HepG2 (cell line): ENCODE measurements around the gene SRF. TPM values are rescaled to one million over a fixed set of nuclear protein-coding genes. Genes with fewer than 3 reads are reported as not detected.

Source experiments
- ATAC-seq: fragments of 200-7000 bp; cut with Tn5 transposase; 3 replicates; pipeline ENCODE4 v1.9.1; 2020; ENCODE audit warnings: mild to moderate bottlenecking, moderate library complexity
- BruUV-seq: library from RNA; stranded (reverse); fragments of 400-500 nt; replicated peaks from 2 replicates; lab custom pipeline; 2021; lab: Mats Ljungman, UMichigan
- CTCF ChIA-PET: fragments of 300-600 bp; formaldehyde crosslinking; extraction: SDS; loops from one replicate; lab custom pipeline; 2021; ENCODE audit warnings: low total read pairs, inconsistent platforms, low intra/inter-chr PET ratio; lab: Yijun Ruan, JAX
- POLR2A ChIA-PET: fragments of 350-600 bp; sonication (Branson Sonifier 250); formaldehyde crosslinking; loops from one replicate; lab custom pipeline; 2020; ENCODE audit warnings: antibody characterized with exemption, inconsistent platforms; lab: Yijun Ruan, JAX
- DNase-seq: peaks from one replicate; pipeline ENCODE4 v3.0.0-alpha.2; 2015; ENCODE audit warnings: low spot score
- FAIRE-seq: peaks from 3 replicates; lab custom pipeline; 2011; peaks lifted over from hg19 to GRCh38; lab: Jason Lieb, UNC
- H2AFZ ChIP-seq: one replicate; pipeline ENCODE4 v1.6.1; 2011; ENCODE audit warnings: low read length, inconsistent platforms
- H3K27ac ChIP-seq: fragments of 300-600 bp; 3 replicates; pipeline ENCODE4 v1.8.0; 2011; ENCODE audit warnings: mixed run types, mild to moderate bottlenecking, mixed read lengths, low read length, inconsistent platforms; ENCODE audit not compliant: insufficient read depth; ENCODE audit errors: extremely low read length
- H3K27me3 ChIP-seq, 2 experiments: fragments of 200-600 bp in 1 of 2; 2 replicates in 1 of 2; 3 replicates in 1 of 2; pipeline versions ENCODE4 v1.6.0 to v1.8.0; 2011; ENCODE audit warnings: low read length in 2 of 2, mild to moderate bottlenecking in 2 of 2, moderate library complexity in 2 of 2, inconsistent platforms in 1 of 2; ENCODE audit not compliant: insufficient read depth in 2 of 2, control insufficient read depth in 1 of 2
- H3K36me3 ChIP-seq, 2 experiments: fragments of 200-600 bp in 1 of 2; replicated peaks in 1 of 2; 2 replicates in 1 of 2; 3 replicates in 1 of 2; pipeline versions ENCODE4 v1.5.1 to v1.8.0; 2011; ENCODE audit warnings: low read length in 2 of 2, inconsistent platforms in 1 of 2; ENCODE audit not compliant: insufficient read depth in 2 of 2, control insufficient read depth in 1 of 2
- H3K4me1 ChIP-seq: 2 replicates; pipeline ENCODE4 v1.5.1; 2012; ENCODE audit warnings: low read length, inconsistent platforms; ENCODE audit not compliant: insufficient read depth
- H3K4me2 ChIP-seq: 2 replicates; pipeline ENCODE4 v1.6.0; 2011; ENCODE audit warnings: low read depth, low read length, inconsistent platforms
- H3K4me3 ChIP-seq, 3 experiments: fragments of 200-600 bp in 1 of 3; sonication (generic), shearing (Covaris generic) in 1 of 3; replicated peaks in 1 of 3; 2 replicates each; pipeline ENCODE4 v1.5.1; 2011 to 2016; ENCODE audit warnings: low read length in 3 of 3, inconsistent platforms in 2 of 3, low read depth in 2 of 3, mild to moderate bottlenecking in 2 of 3, control low read depth in 1 of 3, mixed read lengths in 1 of 3; ENCODE audit not compliant: insufficient read depth in 1 of 3
- H3K79me2 ChIP-seq: one replicate; pipeline ENCODE4 v1.6.1; 2011; ENCODE audit warnings: low read length, inconsistent platforms; ENCODE audit not compliant: insufficient read depth
- H3K9ac ChIP-seq: 2 replicates; pipeline ENCODE4 v1.6.0; 2011; ENCODE audit warnings: mild to moderate bottlenecking, low read depth, low read length, inconsistent platforms; ENCODE audit not compliant: insufficient read depth
- H3K9me3 ChIP-seq: 2 replicates; pipeline ENCODE4 v1.5.1; 2012; ENCODE audit warnings: mild to moderate bottlenecking, low read length
- H4K20me1 ChIP-seq: 2 replicates; pipeline ENCODE4 v1.6.0; 2011; ENCODE audit warnings: inconsistent platforms, mild to moderate bottlenecking, low read length, moderate library complexity; ENCODE audit not compliant: insufficient read depth
- AGO1 ChIP-seq: fragments of 200-400 bp; formaldehyde crosslinking; IDR thresholded peaks from 2 replicates; pipeline ENCODE4 v1.6.1; 2017; ENCODE audit warnings: mild to moderate bottlenecking, low read depth, low read length, moderate library complexity; ENCODE audit not compliant: poor library complexity, severe bottlenecking
- CBX5 ChIP-seq: sonication (generic); formaldehyde crosslinking; IDR thresholded peaks from 2 replicates; pipeline ENCODE4 v1.4.0; 2020; ENCODE audit warnings: missing genetic modification reagents, borderline replicate concordance
- EP300 ChIP-seq, 3 experiments: sonication (generic) in 1 of 3; formaldehyde crosslinking in 1 of 3; IDR thresholded peaks; 2 replicates each; pipeline versions ENCODE4 v1.5.1 to v1.6.1; 2011 to 2020; ENCODE audit warnings: low read depth in 2 of 3, low read length in 2 of 3, borderline replicate concordance in 1 of 3, improper control_type of control experiment in 1 of 3, mild to moderate bottlenecking in 1 of 3, missing genetic modification reagents in 1 of 3, moderate library complexity in 1 of 3
- HOXA3 ChIP-seq: sonication (generic); formaldehyde crosslinking; IDR thresholded peaks from 2 replicates; pipeline ENCODE4 v1.5.0; 2020; ENCODE audit warnings: missing genetic modification reagents
- MTA1 ChIP-seq: sonication (generic); formaldehyde crosslinking; IDR thresholded peaks from 2 replicates; pipeline ENCODE4 v1.4.0; 2020; ENCODE audit warnings: missing genetic modification reagents, mild to moderate bottlenecking, borderline replicate concordance
- NCOR1 ChIP-seq: fragments of 200-600 bp; sonication (generic); IDR thresholded peaks from 2 replicates; pipeline ENCODE4 v1.7.0; 2017; ENCODE audit warnings: antibody characterized with exemption, low read length, borderline replicate concordance
- PCBP1 ChIP-seq: fragments of 200-400 bp; formaldehyde crosslinking; IDR thresholded peaks from 2 replicates; pipeline ENCODE4 v1.6.1; 2017; ENCODE audit warnings: mild to moderate bottlenecking, low read depth, low read length, borderline replicate concordance
- RBFOX2 ChIP-seq: fragments of 200-400 bp; formaldehyde crosslinking; IDR thresholded peaks from 2 replicates; pipeline ENCODE4 v1.6.1; 2017; ENCODE audit warnings: low read depth, mild to moderate bottlenecking, low read length
- RCOR2 ChIP-seq: IDR thresholded peaks from 2 replicates; pipeline ENCODE4 v1.6.1; 2016; ENCODE audit warnings: missing biosample characterization, missing genetic modification reagents
- SIX1 ChIP-seq: sonication (generic); formaldehyde crosslinking; IDR thresholded peaks from 2 replicates; pipeline ENCODE4 v1.4.0; 2020; ENCODE audit warnings: missing genetic modification reagents, borderline replicate concordance
- SP140L ChIP-seq: sonication (generic); formaldehyde crosslinking; IDR thresholded peaks from 2 replicates; pipeline ENCODE4 v1.4.0; 2020; ENCODE audit warnings: missing genetic modification reagents, borderline replicate concordance
- ZNF12 ChIP-seq: sonication (generic); formaldehyde crosslinking; IDR thresholded peaks from 2 replicates; pipeline ENCODE4 v1.5.0; 2020; ENCODE audit warnings: missing genetic modification reagents
- ZNF180 ChIP-seq: sonication (generic); formaldehyde crosslinking; IDR thresholded peaks from 2 replicates; pipeline ENCODE4 v1.4.0; 2020; ENCODE audit warnings: low read depth, missing genetic modification reagents, borderline replicate concordance
- ZNF264 ChIP-seq: sonication (generic); formaldehyde crosslinking; IDR thresholded peaks from 2 replicates; pipeline ENCODE4 v1.4.0; 2020; ENCODE audit warnings: missing genetic modification reagents
- ZNF563 ChIP-seq: sonication (generic); formaldehyde crosslinking; IDR thresholded peaks from 2 replicates; pipeline ENCODE4 v1.8.0; 2022; ENCODE audit warnings: mild to moderate bottlenecking, moderate library complexity, missing genetic modification reagents
- ZNF674 ChIP-seq: sonication (generic); formaldehyde crosslinking; IDR thresholded peaks from 2 replicates; pipeline ENCODE4 v1.5.0; 2020; ENCODE audit warnings: low read depth, mild to moderate bottlenecking, missing genetic modification reagents
- ZNF709 ChIP-seq: sonication (generic); formaldehyde crosslinking; IDR thresholded peaks from 2 replicates; pipeline ENCODE4 v1.5.0; 2020; ENCODE audit warnings: mild to moderate bottlenecking, missing genetic modification reagents
- WGBS: methylation state at CpG from one replicate; pipeline ENCODE4 v1.1.6; 2017; ENCODE audit warnings: low lambda C conversion rate; 5-methylcytosine and 5-hydroxymethylcytosine counted together
- in situ Hi-C: cut with HindIII; loops from 2 replicates; pipeline ENCODE4 v1.10.0; 2017; ENCODE audit warnings: low pct_unique_long_range_greater_than_20kb; ENCODE audit not compliant: extremely low pct_ligation_motif_present
- intact Hi-C: fragments of 100-400 bp; cut with micrococcal nuclease; formaldehyde crosslinking; loops from one replicate; pipeline ENCODE4 v1.10.0; 2022; ENCODE audit not compliant: unreplicated experiment
- polyA plus RNA-seq, 8 experiments: library from polyadenylated mRNA; depleted of rRNA in 3 of 8; stranded (reverse) in 7 of 8; unstranded in 1 of 8; fragments of >200 nt; fragmentation: Illumina TruSeq in 4 of 8; extraction: Trizol in 4 of 8; gene quantifications; 2 replicates each; pipeline versions ENCODE4 v1.2.1 to v1.2.3, GENCODE V29; 2011 to 2016; ENCODE audit warnings: low read depth in 4 of 8, missing spikeins in 1 of 8, mixed read lengths in 1 of 8; ENCODE audit not compliant: insufficient read depth in 1 of 8
- total RNA-seq, 5 experiments: library from RNA; depleted of rRNA; stranded (reverse); fragments of >200 nt; fragmentation: Illumina TruSeq; extraction: Trizol; gene quantifications; 2 replicates each; pipeline ENCODE4 v1.2.3, GENCODE V29; 2016; ENCODE audit warnings: low read depth in 1 of 5
- TF ChIP-seq, protein P1 (sequence below): sonication (generic); formaldehyde crosslinking; IDR thresholded peaks from 2 replicates; pipeline ENCODE4 v1.8.0; 2022; ENCODE audit warnings: mild to moderate bottlenecking, missing genetic modification reagents, moderate library complexity
- TF ChIP-seq, protein P2 (sequence below): sonication (generic); IDR thresholded peaks from 2 replicates; pipeline ENCODE4 v1.6.1; 2016; ENCODE audit warnings: low read depth, borderline replicate concordance
- TF ChIP-seq, protein P3 (sequence below): sonication (generic); formaldehyde crosslinking; IDR thresholded peaks from 2 replicates; pipeline ENCODE4 v1.4.0; 2020; ENCODE audit warnings: missing genetic modification reagents, low read depth, mild to moderate bottlenecking, borderline replicate concordance

SRF gene
- total and polyA plus RNA-seq, 2 of the 13 experiments (the other 11 are each of a cell fraction or from before 2014, with no cell fraction given), result 25.5 to 44.1 TPM

GRCh38 chr6:43226192-43226851 lies 55.3 kb downstream of the SRF start:
- H4K20me1 ChIP-seq, result no peaks in the 10 kb centered on the region
- in situ Hi-C loops (no loop called here), intact Hi-C loops (no loop called here)
- ATAC-seq, result no peak
- 97% methylated on average over 11 of the region's 11 CpGs for WGBS
- BruUV-seq, result no TSS peak
- FAIRE-seq, result no peak
- H3K36me3 ChIP-seq, result peaks cover 0 to 14% of the 10 kb centered on the region in 2 experiments; a peak in 1 of 5 replicates
- CTCF ChIA-PET, result no interaction called here
- H3K79me2 ChIP-seq, result peaks cover 6% of the 10 kb centered on the region
- no peak overlapping the region for H3K4me3 ChIP-seq
- H3K27me3 ChIP-seq, result peaks cover 0 to 10% of the 10 kb centered on the region in 2 experiments; a peak in 1 of 5 replicates
- DNase-seq, result no peak
- POLR2A ChIA-PET, result interaction anchor here (0.7 to 1.3 kb wide), 4 partner anchors 11 to 41 kb away, joined by 3 to 7 read pairs (median 4); no protein-coding TSS in a partner anchor
- no peak overlapping the region for H3K9ac ChIP-seq
- no peaks in the 10 kb centered on the region for H3K9me3 ChIP-seq
- H2AFZ ChIP-seq, result no peak overlapping the region
- no peak overlapping the region for H3K4me2 ChIP-seq
- H3K4me1 ChIP-seq, result peaks cover 29% of the 10 kb centered on the region
- H3K27ac ChIP-seq, result no peak overlapping the region
- TF ChIP-seq MTA1 (CRISPR knock-in tag) (no peak), SP140L (CRISPR knock-in tag) (no peak), ZNF563 (no peak), ZNF674 (no peak), CBX5 (no peak), ZNF180 (CRISPR knock-in tag) (no peak), SIX1 (CRISPR knock-in tag) (no peak), EP300 (IDR thresholded peaks at IDR 0.05; ENCODE audit: low read depth in 2 of 2, low read length in 2 of 2) (no peak), EP300 (CRISPR knock-in tag; IDR thresholded peaks at IDR 0.05; ENCODE audit: borderline replicate concordance) (no peak), HOXA3 (CRISPR knock-in tag) (no peak), ZNF12 (CRISPR knock-in tag) (no peak), PCBP1 (no peak), RBFOX2 (0 out of 2 replicates have a peak, but pooled peaks have one; percentile 20), ZNF709 (CRISPR knock-in tag) (no peak), AGO1 (no peak), ZNF264 (CRISPR knock-in tag) (no peak), RCOR2 (no peak), NCOR1 (no peak)
- TF ChIP-seq, protein P1, sequence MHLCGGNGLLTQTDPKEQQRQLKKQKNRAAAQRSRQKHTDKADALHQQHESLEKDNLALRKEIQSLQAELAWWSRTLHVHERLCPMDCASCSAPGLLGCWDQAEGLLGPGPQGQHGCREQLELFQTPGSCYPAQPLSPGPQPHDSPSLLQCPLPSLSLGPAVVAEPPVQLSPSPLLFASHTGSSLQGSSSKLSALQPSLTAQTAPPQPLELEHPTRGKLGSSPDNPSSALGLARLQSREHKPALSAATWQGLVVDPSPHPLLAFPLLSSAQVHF (CRISPR knock-in tag), result no peak
- TF ChIP-seq, protein P2, sequence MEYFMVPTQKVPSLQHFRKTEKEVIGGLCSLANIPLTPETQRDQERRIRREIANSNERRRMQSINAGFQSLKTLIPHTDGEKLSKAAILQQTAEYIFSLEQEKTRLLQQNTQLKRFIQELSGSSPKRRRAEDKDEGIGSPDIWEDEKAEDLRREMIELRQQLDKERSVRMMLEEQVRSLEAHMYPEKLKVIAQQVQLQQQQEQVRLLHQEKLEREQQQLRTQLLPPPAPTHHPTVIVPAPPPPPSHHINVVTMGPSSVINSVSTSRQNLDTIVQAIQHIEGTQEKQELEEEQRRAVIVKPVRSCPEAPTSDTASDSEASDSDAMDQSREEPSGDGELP, result no peak
- TF ChIP-seq, protein P3, sequence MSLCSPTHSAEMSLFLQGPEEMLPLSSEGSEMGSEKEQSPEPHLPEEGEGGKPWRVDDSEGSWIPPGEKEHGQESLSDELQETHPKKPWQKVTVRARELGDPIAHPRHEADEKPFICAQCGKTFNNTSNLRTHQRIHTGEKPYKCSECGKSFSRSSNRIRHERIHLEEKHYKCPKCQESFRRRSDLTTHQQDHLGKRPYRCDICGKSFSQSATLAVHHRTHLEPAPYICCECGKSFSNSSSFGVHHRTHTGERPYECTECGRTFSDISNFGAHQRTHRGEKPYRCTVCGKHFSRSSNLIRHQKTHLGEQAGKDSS, result no peak
